ENCODE measurements around the gene LARP4B. TPM values are rescaled to one million over a fixed set of nuclear protein-coding genes. Genes with fewer than 3 reads are reported as not detected.
A peak's percentile ranks its signal among the peaks of the same experiment; 100 is the strongest.

Gene LARP4B
- total RNA-seq, 1 donor from 2014 or later, result 101 TPM

GRCh38 chr10:929960-930624 lies 1.4 kb downstream of the LARP4B start:
- H3K9me3 ChIP-seq (ENCODE audit: insufficient read depth, low read depth, low read length), result no peaks in the 10 kb centered on the region
- H3K27me3 ChIP-seq (ENCODE audit: insufficient read depth, low read length), result no peaks in the 10 kb centered on the region
- TF ChIP-seq CTCF (IDR thresholded peaks at IDR 0.05; ENCODE audit: insufficient read depth, low read depth, low read length), result no peak
- TF ChIP-seq EZH2 (IDR thresholded peaks at IDR 0.05; ENCODE audit: insufficient read depth, low read length), result no peak
- H3K36me3 Mint-ChIP-seq (ENCODE audit: low read depth, unreplicated experiment), result peaks cover 6% of the 10 kb centered on the region
- peak overlapping the region; percentile 90 for H3K9ac ChIP-seq (ENCODE audit: low read length)
- peak overlapping the region; percentile 94 for H3K4me3 Mint-ChIP-seq (ENCODE audit: unreplicated experiment)
- peak overlapping the region; percentile 88 for H3K4me3 ChIP-seq (ENCODE audit: insufficient read depth, low read depth, low read length)
- FAIRE-seq, result no peak
- no peaks in the 10 kb centered on the region for H3K27me3 Mint-ChIP-seq (ENCODE audit: low read depth, unreplicated experiment)
- no peak for DNase-seq (ENCODE audit: low read depth)
- H3K4me1 ChIP-seq (ENCODE audit: insufficient read depth, low read length), result peaks cover 4% of the 10 kb centered on the region
- peaks cover 15% of the 10 kb centered on the region for H3K4me1 Mint-ChIP-seq (ENCODE audit: low read depth, unreplicated experiment)
- H2AFZ ChIP-seq (ENCODE audit: low read depth, low read length), result no peak overlapping the region
- H4K20me1 ChIP-seq (ENCODE audit: insufficient read depth, low read length), result peaks cover 52% of the 10 kb centered on the region
- peak overlapping the region; percentile 79 for H3K27ac ChIP-seq (ENCODE audit: low read depth, low read length)
- peak overlapping the region; percentile 88 for H3K27ac Mint-ChIP-seq (ENCODE audit: unreplicated experiment)
- H3K9me3 Mint-ChIP-seq (ENCODE audit: unreplicated experiment), result no peaks in the 10 kb centered on the region
- H3K79me2 ChIP-seq (ENCODE audit: insufficient read depth, low read length), result peaks cover 60% of the 10 kb centered on the region
- peak overlapping the region; percentile 96 for H3K4me2 ChIP-seq (ENCODE audit: low read length)
- no peaks in the 10 kb centered on the region for H3K36me3 ChIP-seq (ENCODE audit: insufficient read depth, low read length)

GRCh38 chr10:927131-927530 lies 4.4 kb downstream of the LARP4B start:
- H3K79me2 ChIP-seq (ENCODE audit: insufficient read depth, low read length), result peaks cover 89% of the 10 kb centered on the region
- peaks cover 26% of the 10 kb centered on the region for H3K4me1 Mint-ChIP-seq (ENCODE audit: low read depth, unreplicated experiment)
- no peak overlapping the region for H2AFZ ChIP-seq (ENCODE audit: low read depth, low read length)
- no peaks in the 10 kb centered on the region for H3K36me3 ChIP-seq (ENCODE audit: insufficient read depth, low read length)
- H3K36me3 Mint-ChIP-seq (ENCODE audit: low read depth, unreplicated experiment), result peaks cover 6% of the 10 kb centered on the region
- H3K4me1 ChIP-seq (ENCODE audit: insufficient read depth, low read length), result peaks cover 5% of the 10 kb centered on the region
- peak overlapping the region; percentile 12 for H3K27ac Mint-ChIP-seq (ENCODE audit: unreplicated experiment)
- H3K9me3 ChIP-seq (ENCODE audit: insufficient read depth, low read depth, low read length), result no peaks in the 10 kb centered on the region
- H3K4me3 ChIP-seq (ENCODE audit: insufficient read depth, low read depth, low read length), result no peak overlapping the region
- H3K9me3 Mint-ChIP-seq (ENCODE audit: unreplicated experiment), result no peaks in the 10 kb centered on the region
- no peak overlapping the region for H3K27ac ChIP-seq (ENCODE audit: low read depth, low read length)
- no peak for FAIRE-seq
- H3K27me3 ChIP-seq (ENCODE audit: insufficient read depth, low read length), result no peaks in the 10 kb centered on the region
- TF ChIP-seq CTCF (IDR thresholded peaks at IDR 0.05; ENCODE audit: insufficient read depth, low read depth, low read length) (no peak), EZH2 (IDR thresholded peaks at IDR 0.05; ENCODE audit: insufficient read depth, low read length) (no peak)
- H3K4me3 Mint-ChIP-seq (ENCODE audit: unreplicated experiment), result no peak overlapping the region
- no peak overlapping the region for H3K9ac ChIP-seq (ENCODE audit: low read length)
- H3K4me2 ChIP-seq (ENCODE audit: low read length), result no peak overlapping the region
- H3K27me3 Mint-ChIP-seq (ENCODE audit: low read depth, unreplicated experiment), result no peaks in the 10 kb centered on the region
- peaks cover 82% of the 10 kb centered on the region for H4K20me1 ChIP-seq (ENCODE audit: insufficient read depth, low read length)
- no peak for DNase-seq (ENCODE audit: low read depth)

GRCh38 chr10:926075-926698 lies 5.3 kb downstream of the LARP4B start:
- H3K27ac Mint-ChIP-seq (ENCODE audit: unreplicated experiment), result peak overlapping the region; percentile 72
- TF ChIP-seq CTCF (IDR thresholded peaks at IDR 0.05; ENCODE audit: insufficient read depth, low read depth, low read length), result no peak
- no peak for TF ChIP-seq EZH2 (IDR thresholded peaks at IDR 0.05; ENCODE audit: insufficient read depth, low read length)
- no peaks in the 10 kb centered on the region for H3K27me3 Mint-ChIP-seq (ENCODE audit: low read depth, unreplicated experiment)
- FAIRE-seq (no peak), DNase-seq (ENCODE audit: low read depth) (no peak)
- H2AFZ ChIP-seq (ENCODE audit: low read depth, low read length), result no peak overlapping the region
- H3K9ac ChIP-seq (ENCODE audit: low read length), result no peak overlapping the region
- no peaks in the 10 kb centered on the region for H3K9me3 Mint-ChIP-seq (ENCODE audit: unreplicated experiment)
- no peaks in the 10 kb centered on the region for H3K36me3 ChIP-seq (ENCODE audit: insufficient read depth, low read length)
- H3K4me3 Mint-ChIP-seq (ENCODE audit: unreplicated experiment), result no peak overlapping the region
- no peaks in the 10 kb centered on the region for H3K9me3 ChIP-seq (ENCODE audit: insufficient read depth, low read depth, low read length)
- peaks cover 35% of the 10 kb centered on the region for H3K4me1 Mint-ChIP-seq (ENCODE audit: low read depth, unreplicated experiment)
- H3K36me3 Mint-ChIP-seq (ENCODE audit: low read depth, unreplicated experiment), result peaks cover 6% of the 10 kb centered on the region
- no peak overlapping the region for H3K27ac ChIP-seq (ENCODE audit: low read depth, low read length)
- H3K79me2 ChIP-seq (ENCODE audit: insufficient read depth, low read length), result peaks cover 98% of the 10 kb centered on the region
- peaks cover 91% of the 10 kb centered on the region for H4K20me1 ChIP-seq (ENCODE audit: insufficient read depth, low read length)
- no peak overlapping the region for H3K4me2 ChIP-seq (ENCODE audit: low read length)
- H3K4me1 ChIP-seq (ENCODE audit: insufficient read depth, low read length), result peaks cover 15% of the 10 kb centered on the region
- H3K27me3 ChIP-seq (ENCODE audit: insufficient read depth, low read length), result no peaks in the 10 kb centered on the region
- no peak overlapping the region for H3K4me3 ChIP-seq (ENCODE audit: insufficient read depth, low read depth, low read length)

All from astrocyte (in vitro differentiated cells and primary cell).